Adrenal gland (tissue), 12 donors: ENCODE measurements around the gene TMTC4. TPM values are rescaled to one million over a fixed set of nuclear protein-coding genes. Genes with fewer than 3 reads are reported as not detected.

Source experiments
- DNase-seq, 7 donors: peaks; one replicate each; pipeline ENCODE4 v3.0.0-alpha.2; 2019 to 2020
- H3K27ac ChIP-seq, 5 donors: fragments of 200-600 bp; sonication (generic) in 4 of 5; 1 replicate in 3 of 5; 2 replicates in 2 of 5; pipeline versions ENCODE4 v1.5.1 to v1.8.0; 2016 to 2020; ENCODE audit warnings: mild to moderate bottlenecking in 1 of 5
- H3K27me3 ChIP-seq: fragments of 200-600 bp; 2 replicates; pipeline ENCODE4 v1.8.0; 2021
- H3K36me3 ChIP-seq, 2 donors: fragments of 200-600 bp; replicated peaks in 1 of 2; 1 replicate in 1 of 2; 2 replicates in 1 of 2; pipeline versions ENCODE4 v1.5.1 to v1.8.0; 2018 to 2022
- H3K4me1 ChIP-seq, 2 donors: fragments of 200-600 bp; replicated peaks in 1 of 2; 1 replicate in 1 of 2; 2 replicates in 1 of 2; pipeline versions ENCODE4 v1.5.1 to v1.8.0; 2018 to 2021
- H3K4me3 ChIP-seq, 4 donors: fragments of 200-600 bp; sonication (generic) in 3 of 4; one replicate each; pipeline ENCODE4 v1.5.1; 2016 to 2018
- H3K9me3 ChIP-seq, 3 donors: fragments of 200-600 bp; sonication (generic) in 1 of 3; replicated peaks in 1 of 3; 1 replicate in 2 of 3; 2 replicates in 1 of 3; pipeline versions ENCODE4 v1.5.1 to v1.8.0; 2016 to 2021
- CTCF ChIP-seq, 6 experiments: fragments of 450-650 bp in 4 of 6; fragments of 200-600 bp in 2 of 6; sonication (generic) in 1 of 6; IDR thresholded peaks; 1 replicate in 5 of 6; 2 replicates in 1 of 6; pipeline versions ENCODE4 v1.5.1 to v1.8.0; 2016 to 2021; ENCODE audit warnings: antibody characterized with exemption in 6 of 6, mild to moderate bottlenecking in 2 of 6, moderate library complexity in 1 of 6
- POLR2A ChIP-seq, 2 donors: fragments of 450-650 bp; IDR thresholded peaks; one replicate each; pipeline ENCODE4 v1.6.1; 2017; ENCODE audit warnings: antibody characterized with exemption in 2 of 2, mild to moderate bottlenecking in 2 of 2, moderate library complexity in 1 of 2
- WGBS, 4 donors: extraction: QIAGEN DNeasy Blood & Tissue Kit in 2 of 4; methylation state at CpG; one replicate each; pipeline versions ENCODE4 v1.1.5 to v1.1.7; 2013 to 2017; 5-methylcytosine and 5-hydroxymethylcytosine counted together
- intact Hi-C, 2 donors: fragments of 100-400 bp; cut with DNase I; formaldehyde crosslinking; loops; one replicate each; pipeline versions ENCODE4 v1.14.1 to v1.15.0; 2022 to 2023
- polyA plus RNA-seq, 3 donors: library from polyadenylated mRNA; stranded (reverse); fragments of 200-250 nt in 2 of 3; fragments of 350-450 nt in 1 of 3; fragmentation: Illumina TruSeq in 1 of 3; extraction: RNeasy Lipid Tissue Mini Kit (QIAGEN cat#74804) in 1 of 3; gene quantifications; one replicate each; pipeline ENCODE4 v1.2.3, GENCODE V29; 2013 to 2014
- total RNA-seq, 9 donors: library from RNA; depleted of rRNA in 4 of 9; stranded (reverse); fragments of >200 nt in 4 of 9; fragments of 120-200 nt in 1 of 9; fragmentation: NEBNext Ultra II Directional in 1 of 9; extraction: Animal tissue kit (Norgen Biotek cat#: 25700) in 1 of 9; gene quantifications; one replicate each; pipeline versions ENCODE4 v1.1.0 to v1.2.4, GENCODE V29; 2013 to 2023
- donor health status: healthy with polysubstance abuse.
- donor health status: Bipolar disorder and iron deficiency.
- donor health status: DM: yes; HTN: yes; CAD: no.
- donor health status: DM: no; HTN: no; CAD: no.
- donor health status: DM: no; HTN: no; CAD: no.
- donor health status: DM: yes; HTN: yes; CAD: no.

TMTC4 gene
- total and polyA plus RNA-seq, 12 donors = 3.9 to 14.7 (median 9.4) TPM

- intact Hi-C loops = no loop called here
- DNase-seq = no peak
- WGBS, 4 donors = 94 to 100% (median 95%) methylated on average over 4 of the region's 4 CpGs
- H3K4me1 ChIP-seq = no peaks in the 10 kb centered on the region
- H3K27me3 ChIP-seq = no peaks in the 10 kb centered on the region
- TF ChIP-seq CTCF (IDR thresholded peaks at IDR 0.05) = no peak
- no peak for TF ChIP-seq POLR2A (IDR thresholded peaks at IDR 0.05)
- H3K9me3 ChIP-seq = no peaks in the 10 kb centered on the region
- no peak overlapping the region for H3K27ac ChIP-seq
- peaks cover 0 to 32% of the 10 kb centered on the region in 2 donors for H3K36me3 ChIP-seq
- no peak overlapping the region for H3K4me3 ChIP-seq
These were observed 15.0 kb downstream of the TMTC4 start for GRCh38 chr13:100659578-100659977.

GRCh38 chr13:100658363-100658762 lies 16.2 kb downstream of the TMTC4 start:
- Histone ChIP-seq H3K4me1 (no peaks in the 10 kb centered on the region), H3K9me3 (no peaks in the 10 kb centered on the region), H3K36me3 (peaks cover 0 to 24% of the 10 kb centered on the region in 2 donors), H3K4me3 (no peak overlapping the region), H3K27ac (no peak overlapping the region), H3K27me3 (no peaks in the 10 kb centered on the region)
- WGBS, 4 donors = 43 to 61% (median 46%) methylated on average over 2 of the region's 2 CpGs
- DNase-seq = no peak
- intact Hi-C loops = no loop called here
- TF ChIP-seq POLR2A (IDR thresholded peaks at IDR 0.05) (no peak), CTCF (IDR thresholded peaks at IDR 0.05) (no peak)

- H3K27me3 ChIP-seq = no peaks in the 10 kb centered on the region
- peaks cover 0 to 20% of the 10 kb centered on the region in 2 donors for H3K36me3 ChIP-seq
- H3K27ac ChIP-seq = no peak overlapping the region
- no peak overlapping the region for H3K4me3 ChIP-seq
- no peaks in the 10 kb centered on the region for H3K4me1 ChIP-seq
- TF ChIP-seq POLR2A (IDR thresholded peaks at IDR 0.05) (no peak), CTCF (IDR thresholded peaks at IDR 0.05) (no peak)
- 86 to 93% (median 91%) methylated on average over 5 of the region's 5 CpGs for WGBS, 4 donors
- H3K9me3 ChIP-seq = no peaks in the 10 kb centered on the region
- intact Hi-C loops = no loop called here
- no peak for DNase-seq
These were observed 16.7 kb downstream of the TMTC4 start for GRCh38 chr13:100657881-100658315.

- Histone ChIP-seq H3K36me3 (peaks cover 0 to 5% of the 10 kb centered on the region in 2 donors), H3K4me3 (no peak overlapping the region), H3K4me1 (no peaks in the 10 kb centered on the region), H3K27ac (no peak overlapping the region), H3K27me3 (no peaks in the 10 kb centered on the region), H3K9me3 (no peaks in the 10 kb centered on the region)
- 85 to 94% (median 88%) methylated on average over 2 of the region's 2 CpGs for WGBS, 4 donors
- TF ChIP-seq POLR2A (IDR thresholded peaks at IDR 0.05) (no peak), CTCF (IDR thresholded peaks at IDR 0.05) (no peak)
- intact Hi-C loops = no loop called here
- DNase-seq = no peak
These were observed 22.1 kb downstream of the TMTC4 start for GRCh38 chr13:100652510-100652909.
